HFFc6 (cell line): ENCODE results near the gene MBTPS1. TPM values are rescaled to one million over a fixed set of nuclear protein-coding genes. Genes with fewer than 3 reads are reported as not detected.

Source experiments
- DNase-seq: peaks from one replicate; pipeline ENCODE4 v3.0.0-alpha.2; 2018
- H3K27ac Mint-ChIP-seq: 2 replicates; pipeline ENCODE4 v1.8.0; 2020; ENCODE audit warnings: mild to moderate bottlenecking, mixed read lengths
- H3K27me3 Mint-ChIP-seq: 2 replicates; pipeline ENCODE4 v1.8.0; 2021; ENCODE audit warnings: mild to moderate bottlenecking, moderate library complexity, mixed read lengths; ENCODE audit not compliant: insufficient read depth
- H3K36me3 Mint-ChIP-seq: 2 replicates; pipeline ENCODE4 v1.8.0; 2021; ENCODE audit warnings: low read depth, mixed read lengths
- H3K4me1 Mint-ChIP-seq: 2 replicates; pipeline ENCODE4 v1.8.0; 2020; ENCODE audit warnings: low read depth, mixed read lengths
- H3K4me3 Mint-ChIP-seq: 2 replicates; pipeline ENCODE4 v1.8.0; 2020; ENCODE audit warnings: mild to moderate bottlenecking, moderate library complexity, mixed read lengths
- H3K9me3 Mint-ChIP-seq: 2 replicates; pipeline ENCODE4 v1.8.0; 2020; ENCODE audit warnings: mild to moderate bottlenecking, mixed read lengths
- CTCF ChIP-seq: fragments of 200-600 bp; sonication (generic); IDR thresholded peaks from 2 replicates; pipeline ENCODE4 v1.5.0; 2021; ENCODE audit warnings: antibody characterized with exemption, mild to moderate bottlenecking
- total RNA-seq, 6 experiments: library from RNA; stranded (reverse); fragmentation: NEBNext Ultra II Directional; extraction: Animal tissue kit (Norgen Biotek cat#: 25700); gene quantifications; 2 replicates in 1 of 6; 3 replicates in 5 of 6; pipeline ENCODE4 v1.2.3, GENCODE V29; 2021

MBTPS1 gene
- total RNA-seq, 6 experiments from 2014 or later = 96.6 to 123 (median 102) TPM

DNA sequence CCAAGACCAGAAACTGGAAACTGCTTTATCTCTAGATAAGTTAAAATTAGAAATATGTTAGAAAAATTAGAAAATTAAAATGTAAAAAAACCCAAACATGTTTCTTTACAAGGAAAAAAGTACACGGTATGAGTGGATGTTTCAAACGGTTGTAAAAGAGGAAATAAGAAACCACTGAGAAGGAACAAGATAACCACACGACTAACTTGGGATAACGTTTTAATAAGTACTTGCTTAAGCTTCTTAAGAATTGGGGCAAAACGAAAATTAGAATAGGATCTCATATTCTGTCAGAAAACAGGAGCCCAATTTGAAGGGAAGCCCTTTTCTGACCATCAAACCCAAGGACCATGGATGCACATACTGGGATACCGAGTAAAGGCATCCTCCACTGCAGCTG lies 31.0 kb downstream of the MBTPS1 start:
- no peaks in the 10 kb centered on the region for H3K9me3 Mint-ChIP-seq
- H3K36me3 Mint-ChIP-seq = peaks cover 15% of the 10 kb centered on the region; the same call in 1 of the 2 replicates
- H3K27ac Mint-ChIP-seq = no peak overlapping the region
- TF ChIP-seq CTCF = no peak
- H3K27me3 Mint-ChIP-seq = no peaks in the 10 kb centered on the region
- DNase-seq = no peak
- H3K4me3 Mint-ChIP-seq = no peak overlapping the region
- no peaks in the 10 kb centered on the region for H3K4me1 Mint-ChIP-seq

DNA sequence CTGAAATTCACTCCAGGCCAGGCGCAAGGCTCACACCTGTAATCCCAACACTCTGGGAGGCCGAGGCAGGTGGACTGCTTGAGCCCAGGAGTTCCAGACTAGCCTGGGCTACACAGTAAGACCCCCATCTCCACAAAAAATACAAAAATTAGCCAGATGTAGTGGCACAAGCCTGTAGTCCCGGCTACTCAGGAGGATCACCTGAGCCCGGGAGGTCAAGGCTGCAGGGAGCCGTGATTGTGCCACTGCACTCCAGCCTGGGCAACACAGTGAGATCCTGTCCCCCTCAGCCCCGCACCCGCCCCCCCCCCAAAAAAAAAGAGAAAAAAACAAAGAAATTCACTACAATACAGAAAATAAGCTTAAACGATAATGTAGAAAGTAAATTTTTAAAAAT lies 31.5 kb downstream of the MBTPS1 start:
- no peaks in the 10 kb centered on the region for H3K27me3 Mint-ChIP-seq
- TF ChIP-seq CTCF = no peak
- no peaks in the 10 kb centered on the region for H3K4me1 Mint-ChIP-seq
- H3K9me3 Mint-ChIP-seq = no peaks in the 10 kb centered on the region
- H3K4me3 Mint-ChIP-seq = no peak overlapping the region
- peaks cover 15% of the 10 kb centered on the region; the same call in 1 of the 2 replicates for H3K36me3 Mint-ChIP-seq
- no peak overlapping the region for H3K27ac Mint-ChIP-seq
- no peak for DNase-seq

DNA sequence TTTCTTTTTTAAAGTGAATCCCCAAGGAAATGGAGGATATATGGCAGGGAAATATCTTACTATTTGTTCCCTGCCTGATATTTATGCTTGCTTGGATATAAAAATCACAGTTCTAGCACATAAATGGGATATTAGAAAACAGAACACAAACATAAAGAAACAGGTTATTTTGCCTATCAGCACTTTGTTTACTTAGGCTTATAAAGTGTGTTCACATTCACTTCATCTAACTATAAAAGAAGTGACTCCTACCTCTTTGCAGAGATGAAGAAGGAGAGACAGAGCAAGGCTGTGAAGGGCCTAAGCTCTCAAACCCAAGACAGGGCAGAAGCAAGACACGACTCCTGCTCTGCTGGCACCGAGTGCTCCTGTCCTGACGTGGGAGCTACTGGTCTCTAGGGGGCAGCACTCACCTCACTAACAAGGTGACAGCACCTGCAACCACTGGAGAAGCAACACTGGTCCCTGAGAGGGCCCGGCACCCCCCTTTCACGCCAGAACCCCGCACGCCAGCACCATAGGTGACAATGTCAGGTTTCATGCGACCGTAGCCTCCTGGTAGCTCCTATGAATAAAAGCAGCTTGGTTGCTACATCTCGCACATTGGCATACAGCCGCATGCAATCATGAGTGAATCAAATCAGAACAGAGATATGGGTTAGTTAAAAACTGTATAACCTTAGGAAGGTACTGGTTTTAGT lies 32.0 kb downstream of the MBTPS1 start:
- no peaks in the 10 kb centered on the region for H3K4me1 Mint-ChIP-seq
- no peak overlapping the region for H3K4me3 Mint-ChIP-seq
- H3K36me3 Mint-ChIP-seq = peaks cover 15% of the 10 kb centered on the region; the same call in 1 of the 2 replicates
- peak; percentile 39 for DNase-seq
- TF ChIP-seq CTCF = peak; percentile 86
- no peaks in the 10 kb centered on the region for H3K9me3 Mint-ChIP-seq
- no peaks in the 10 kb centered on the region for H3K27me3 Mint-ChIP-seq
- H3K27ac Mint-ChIP-seq = no peak overlapping the region

GRCh38 chr16:84082835-84083569 lies 33.7 kb downstream of the MBTPS1 start:
- no peak overlapping the region for H3K27ac Mint-ChIP-seq
- H3K4me1 Mint-ChIP-seq = no peaks in the 10 kb centered on the region
- no peak for TF ChIP-seq CTCF
- H3K27me3 Mint-ChIP-seq = no peaks in the 10 kb centered on the region
- no peak for DNase-seq
- peaks cover 5% of the 10 kb centered on the region; the same call in 1 of the 2 replicates for H3K36me3 Mint-ChIP-seq
- H3K4me3 Mint-ChIP-seq = no peak overlapping the region
- H3K9me3 Mint-ChIP-seq = no peaks in the 10 kb centered on the region

- H3K27me3 Mint-ChIP-seq = no peaks in the 10 kb centered on the region
- DNase-seq = no peak
- no peak overlapping the region for H3K4me3 Mint-ChIP-seq
- TF ChIP-seq CTCF = no peak
- no peak overlapping the region for H3K27ac Mint-ChIP-seq
- no peaks in the 10 kb centered on the region for H3K9me3 Mint-ChIP-seq
- no peaks in the 10 kb centered on the region for H3K36me3 Mint-ChIP-seq
- no peaks in the 10 kb centered on the region for H3K4me1 Mint-ChIP-seq
Observed at GRCh38 chr16:84082110-84082509, 34.6 kb downstream of the MBTPS1 start.
